ENCODE measurements around the gene MEF2D. TPM values are rescaled to one million over a fixed set of nuclear protein-coding genes. Genes with fewer than 3 reads are reported as not detected.

MEF2D gene
- total RNA-seq, 1 donor from 2014 or later: 106 TPM

DNA sequence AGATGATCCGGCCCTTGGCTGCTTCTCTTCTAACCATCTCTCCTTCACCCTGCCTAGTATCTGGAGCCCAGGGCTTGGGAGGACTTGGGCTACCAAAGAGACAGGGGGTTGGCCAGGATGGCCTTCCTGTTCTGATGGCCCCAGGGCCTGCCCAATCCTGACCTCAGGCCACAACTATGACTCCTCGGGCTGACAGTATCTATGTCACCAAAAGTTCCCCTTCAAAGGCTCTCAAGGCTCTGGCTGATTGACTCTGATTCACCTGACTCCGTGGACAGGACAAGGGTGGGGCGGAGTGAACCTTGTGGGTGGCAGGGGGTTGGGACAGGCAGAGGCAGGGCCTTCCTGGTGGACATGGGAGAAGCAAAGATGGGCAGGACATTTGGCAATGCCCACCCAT, 12.7 kb downstream of the MEF2D start:
- Histone ChIP-seq H3K36me3 (peaks cover 5 to 9% of the 10 kb centered on the region in 2 donors), H3K27ac (peak overlapping the region; percentile 83 to 99), H3K4me3 (peak overlapping the region in 1 of 2 donors; percentile 65), H3K4me1 (peaks cover 42 to 84% of the 10 kb centered on the region in 2 donors), H3K27me3 (no peaks in the 10 kb centered on the region), H3K9me3 (no peaks in the 10 kb centered on the region)
- intact Hi-C loops (cut with DNase I): no loop called here
- TF ChIP-seq, protein P1, sequence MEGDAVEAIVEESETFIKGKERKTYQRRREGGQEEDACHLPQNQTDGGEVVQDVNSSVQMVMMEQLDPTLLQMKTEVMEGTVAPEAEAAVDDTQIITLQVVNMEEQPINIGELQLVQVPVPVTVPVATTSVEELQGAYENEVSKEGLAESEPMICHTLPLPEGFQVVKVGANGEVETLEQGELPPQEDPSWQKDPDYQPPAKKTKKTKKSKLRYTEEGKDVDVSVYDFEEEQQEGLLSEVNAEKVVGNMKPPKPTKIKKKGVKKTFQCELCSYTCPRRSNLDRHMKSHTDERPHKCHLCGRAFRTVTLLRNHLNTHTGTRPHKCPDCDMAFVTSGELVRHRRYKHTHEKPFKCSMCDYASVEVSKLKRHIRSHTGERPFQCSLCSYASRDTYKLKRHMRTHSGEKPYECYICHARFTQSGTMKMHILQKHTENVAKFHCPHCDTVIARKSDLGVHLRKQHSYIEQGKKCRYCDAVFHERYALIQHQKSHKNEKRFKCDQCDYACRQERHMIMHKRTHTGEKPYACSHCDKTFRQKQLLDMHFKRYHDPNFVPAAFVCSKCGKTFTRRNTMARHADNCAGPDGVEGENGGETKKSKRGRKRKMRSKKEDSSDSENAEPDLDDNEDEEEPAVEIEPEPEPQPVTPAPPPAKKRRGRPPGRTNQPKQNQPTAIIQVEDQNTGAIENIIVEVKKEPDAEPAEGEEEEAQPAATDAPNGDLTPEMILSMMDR (IDR thresholded peaks at IDR 0.05): no peak
- no peak for DNase-seq (ENCODE audit: low spot score in 2 of 2)

DNA sequence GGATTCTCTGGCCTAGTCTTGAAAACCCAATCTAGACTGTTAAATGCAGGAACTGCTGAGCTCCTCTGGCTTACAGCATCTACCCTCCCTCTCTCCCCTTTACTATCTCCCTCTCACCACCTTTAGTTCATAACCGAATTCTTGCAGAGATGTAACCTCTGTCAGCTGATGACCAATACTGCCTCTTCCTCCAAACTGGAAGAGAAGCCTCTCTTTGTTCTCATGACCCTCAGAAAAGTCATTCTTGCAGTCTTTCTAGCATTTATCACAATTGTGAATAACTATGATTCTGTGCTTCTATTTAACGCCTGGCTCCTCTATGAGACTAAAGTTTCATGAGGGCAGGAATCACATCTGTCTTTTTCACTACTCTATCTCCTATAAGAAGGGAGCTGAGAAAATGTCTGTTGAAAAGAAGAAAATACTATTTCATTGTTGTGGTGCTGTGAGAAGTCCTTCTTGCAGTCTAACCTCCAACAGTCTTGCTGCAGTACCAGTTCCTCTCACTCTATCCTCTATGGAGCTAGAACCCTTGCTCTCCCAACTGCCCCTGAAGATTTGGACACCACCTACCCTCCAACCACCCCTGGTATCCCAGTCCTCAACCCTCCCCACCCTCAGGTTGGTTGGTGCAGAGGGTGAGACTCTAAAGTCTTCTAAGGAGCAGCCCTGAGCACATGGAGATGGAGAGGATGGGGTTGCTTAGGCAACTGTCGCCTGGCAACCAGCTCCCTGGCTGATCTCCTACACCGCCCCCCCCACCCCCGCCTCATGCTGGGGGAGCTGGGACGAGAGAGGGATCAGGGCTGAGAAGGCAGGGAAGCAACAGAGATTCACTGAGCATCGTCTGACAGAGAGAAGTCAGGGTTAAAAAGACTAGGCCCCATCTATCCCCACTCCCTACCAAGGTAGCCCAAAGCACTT, 13.9 kb downstream of the MEF2D start:
- TF ChIP-seq, protein P1 (IDR thresholded peaks at IDR 0.05): no peak
- H3K4me1 ChIP-seq: peaks cover 35 to 74% of the 10 kb centered on the region in 2 donors
- intact Hi-C loops (cut with DNase I): no loop called here

DNA sequence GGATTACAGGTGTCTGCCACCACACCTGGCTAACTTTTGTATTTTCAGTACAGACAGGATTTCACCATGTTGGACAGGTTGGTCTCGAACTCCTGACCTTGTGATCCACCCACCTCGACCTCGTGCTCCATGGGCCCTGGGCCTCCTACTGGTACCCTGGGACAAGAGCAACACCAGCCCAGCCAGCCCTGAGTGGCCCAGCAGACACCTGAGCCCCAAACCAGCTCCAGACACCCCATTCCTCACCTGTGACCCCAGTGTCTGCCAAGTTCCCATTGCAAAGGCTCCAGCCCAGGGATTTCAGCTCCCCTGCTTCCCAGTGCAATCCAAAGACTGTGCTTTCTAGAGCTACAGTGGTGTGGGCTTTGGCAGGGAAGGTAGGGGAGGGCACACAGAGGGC, 14.6 kb downstream of the MEF2D start:
- peaks cover 24 to 28% of the 10 kb centered on the region in 2 donors for H3K36me3 ChIP-seq
- intact Hi-C loops (cut with DNase I): no loop called here
- H3K27ac ChIP-seq: peak overlapping the region in 1 of 2 donors; percentile 99
- peaks cover 28 to 74% of the 10 kb centered on the region in 2 donors for H3K4me1 ChIP-seq
- H3K9me3 ChIP-seq: no peaks in the 10 kb centered on the region
- H3K27me3 ChIP-seq: no peaks in the 10 kb centered on the region
- no peak for DNase-seq (ENCODE audit: low spot score in 2 of 2)
- TF ChIP-seq, protein P1 (IDR thresholded peaks at IDR 0.05): no peak
- H3K4me3 ChIP-seq: no peak overlapping the region

More for the DNA sequence above, 13.9 kb downstream of the MEF2D start:
- peak overlapping the region in 1 of 2 donors; percentile 99 for H3K27ac ChIP-seq
- DNase-seq (ENCODE audit: low spot score in 2 of 2): no peak
- H3K4me3 ChIP-seq: no peak overlapping the region
- no peaks in the 10 kb centered on the region for H3K27me3 ChIP-seq
- peaks cover 17 to 21% of the 10 kb centered on the region in 2 donors for H3K36me3 ChIP-seq
- no peaks in the 10 kb centered on the region for H3K9me3 ChIP-seq

DNA sequence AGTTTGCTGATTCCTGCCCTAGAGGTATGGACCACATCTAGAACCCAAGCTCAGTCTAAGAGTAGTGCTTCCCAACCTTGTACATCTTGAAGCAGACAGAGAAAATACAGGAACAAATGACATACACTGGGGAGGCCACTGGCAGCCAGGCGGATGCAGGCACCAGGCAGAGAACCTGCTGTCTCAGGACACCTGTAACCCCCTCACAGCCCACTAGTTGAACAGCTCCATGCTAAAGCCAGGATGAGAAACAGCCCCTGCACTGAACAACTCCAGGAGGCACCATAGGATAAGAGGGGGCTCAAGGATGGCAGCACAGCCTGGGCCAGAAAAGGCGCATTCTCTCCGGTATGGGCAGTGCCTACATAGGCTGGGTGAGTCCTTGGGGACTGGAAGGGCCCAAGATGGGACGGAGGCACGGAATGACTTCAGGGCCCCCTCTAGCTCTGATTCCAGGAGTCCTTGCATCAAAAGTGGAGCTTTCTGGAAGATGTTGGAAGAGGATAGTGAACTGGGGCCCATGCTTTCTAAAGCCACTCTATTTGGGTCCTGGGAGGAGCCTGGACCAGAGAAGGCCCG, 16.0 kb downstream of the MEF2D start:
- Histone ChIP-seq H3K4me3 (no peak overlapping the region), H3K27ac (peak overlapping the region; percentile 31 to 46), H3K36me3 (peaks cover 38 to 42% of the 10 kb centered on the region in 2 donors), H3K4me1 (peaks cover 19 to 73% of the 10 kb centered on the region in 2 donors), H3K9me3 (no peaks in the 10 kb centered on the region), H3K27me3 (no peaks in the 10 kb centered on the region)
- TF ChIP-seq, protein P1 (IDR thresholded peaks at IDR 0.05): no peak
- DNase-seq (ENCODE audit: low spot score in 2 of 2): no peak
- intact Hi-C loops (cut with DNase I): no loop called here

DNA sequence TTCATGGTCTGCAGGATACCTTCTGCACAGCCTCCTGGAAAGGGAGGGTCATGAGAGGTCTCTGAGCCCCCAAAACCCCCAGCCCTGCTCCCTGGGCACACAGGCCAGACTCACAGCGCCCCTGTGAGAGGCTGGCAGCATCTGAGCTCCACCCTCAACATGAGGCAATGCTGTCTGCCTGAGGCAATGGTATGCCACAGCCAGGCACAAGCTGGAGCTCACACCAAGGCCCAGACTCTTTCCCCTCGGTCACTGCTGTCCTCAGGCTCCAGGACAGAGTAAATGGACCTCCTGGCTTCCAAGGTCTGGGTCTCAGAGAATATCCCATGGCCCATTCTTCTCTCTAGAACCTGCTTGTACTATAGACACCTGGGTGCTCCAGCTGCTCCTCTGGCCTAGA, 17.2 kb downstream of the MEF2D start:
- peaks cover 50 to 53% of the 10 kb centered on the region in 2 donors for H3K36me3 ChIP-seq
- intact Hi-C loops (cut with DNase I): no loop called here
- H3K9me3 ChIP-seq: no peaks in the 10 kb centered on the region
- H3K4me1 ChIP-seq: peaks cover 8 to 70% of the 10 kb centered on the region in 2 donors
- DNase-seq (ENCODE audit: low spot score in 2 of 2): no peak
- peak overlapping the region in 1 of 2 donors; percentile 21 for H3K27ac ChIP-seq
- no peaks in the 10 kb centered on the region for H3K27me3 ChIP-seq
- TF ChIP-seq, protein P1 (IDR thresholded peaks at IDR 0.05): no peak
- no peak overlapping the region for H3K4me3 ChIP-seq
